Ammon's horn (tissue), 1 donor: ENCODE data around the gene TMEM240.
"Not testable (repeated sequence)": the region's sequence is repeated elsewhere in the genome, so short reads cannot be mapped to it uniquely, and the experiment has no call there.

Source experiments
- DNase-seq: peaks from one replicate; pipeline ENCODE4 v3.0.0-alpha.2; 2016; ENCODE audit warnings: low spot score

Gene TMEM240

GRCh38 chr1:1524750-1525383, 15.6 kb downstream of the TMEM240 start:
- DNase-seq, result not testable (repeated sequence)

- not testable (repeated sequence) for DNase-seq
These were observed 16.8 kb downstream of the TMEM240 start for GRCh38 chr1:1523651-1524050.

- not testable (repeated sequence) for DNase-seq
These were observed 17.2 kb downstream of the TMEM240 start for GRCh38 chr1:1523226-1523625.

- not testable (repeated sequence) for DNase-seq
These were observed 17.9 kb downstream of the TMEM240 start for GRCh38 chr1:1522536-1522935.

- DNase-seq, result no peak
These were observed 19.1 kb downstream of the TMEM240 start for GRCh38 chr1:1521331-1521730.

GRCh38 chr1:1519805-1520505, 20.5 kb downstream of the TMEM240 start:
- not testable (repeated sequence) for DNase-seq

- DNase-seq, result not testable (repeated sequence)
These were observed 21.8 kb downstream of the TMEM240 start for GRCh38 chr1:1518621-1519007.

GRCh38 chr1:1517973-1518620, 22.3 kb downstream of the TMEM240 start:
- DNase-seq, result no peak

- DNase-seq, result not testable (repeated sequence)
These were observed 23.5 kb downstream of the TMEM240 start for GRCh38 chr1:1516923-1517322.

- not testable (repeated sequence) for DNase-seq
These were observed 26.0 kb downstream of the TMEM240 start for GRCh38 chr1:1514376-1514775.

GRCh38 chr1:1513675-1514074, 26.7 kb downstream of the TMEM240 start:
- not testable (repeated sequence) for DNase-seq

- DNase-seq, result not testable (repeated sequence)
These were observed 28.0 kb downstream of the TMEM240 start for GRCh38 chr1:1512425-1512824.

GRCh38 chr1:1511533-1512285, 28.7 kb downstream of the TMEM240 start, which contains the start of gene ATAD3A:
TSS of gene ATAD3A (plus strand) at chr1:1512162. CDS start at chr1:1512269, 107 bp downstream.
- peak; percentile 99 for DNase-seq

GRCh38 chr1:1510912-1511532, 29.4 kb downstream of the TMEM240 start:
- DNase-seq, result no peak

- not testable (repeated sequence) for DNase-seq
These were observed 31.0 kb downstream of the TMEM240 start for GRCh38 chr1:1509465-1509850.

GRCh38 chr1:1508775-1509464, 31.5 kb downstream of the TMEM240 start:
- DNase-seq, result not testable (repeated sequence)

- no peak for DNase-seq
These were observed 33.1 kb downstream of the TMEM240 start for GRCh38 chr1:1507305-1507704.

- DNase-seq, result not testable (repeated sequence)
These were observed 34.6 kb downstream of the TMEM240 start for GRCh38 chr1:1505801-1506200.

- peak; percentile 30 for DNase-seq
These were observed 35.0 kb downstream of the TMEM240 start for GRCh38 chr1:1505366-1505798.

- DNase-seq, result peak; percentile 58
These were observed 35.6 kb downstream of the TMEM240 start for GRCh38 chr1:1504777-1505365.
